H1 (cell line): ENCODE data around the gene SIGLEC7. TPM values are rescaled to one million over a fixed set of nuclear protein-coding genes. Genes with fewer than 3 reads are reported as not detected.

Experiments
- CTCF ChIA-PET: fragments of 300-600 bp; sonication (Branson Sonifier 250); formaldehyde crosslinking; loops from one replicate; lab custom pipeline; 2021; ENCODE audit not compliant: partially characterized antibody; lab: Charles Lee
- POLR2A ChIA-PET: fragments of 300-600 bp; sonication (Branson Sonifier 250); formaldehyde crosslinking; loops from one replicate; lab custom pipeline; 2021; ENCODE audit warnings: inconsistent platforms; ENCODE audit not compliant: partially characterized antibody; lab: Charles Lee
- DNase-seq, 2 experiments: peaks; one replicate each; pipeline versions ENCODE4 v3.0.0 to v3.0.0-alpha.2; 2010 to 2022; ENCODE audit warnings: low spot score in 2 of 2, low read depth in 1 of 2, mixed read lengths in 1 of 2
- FAIRE-seq: peaks from 2 replicates; lab custom pipeline; 2011; peaks lifted over from hg19 to GRCh38; lab: Jason Lieb, UNC
- H2AFZ ChIP-seq: 2 replicates; pipeline ENCODE4 v1.8.1; 2012; ENCODE audit warnings: low read length, inconsistent platforms
- H2AK5ac ChIP-seq: 2 replicates; pipeline ENCODE4 v1.6.1; 2013; ENCODE audit warnings: low read depth, low read length
- H2BK120ac ChIP-seq: replicated peaks from 2 replicates; pipeline ENCODE3; 2013; ENCODE audit warnings: low read depth, low read length, inconsistent platforms
- H2BK12ac ChIP-seq: 2 replicates; pipeline ENCODE4 v1.6.1; 2013; ENCODE audit warnings: low read depth, low read length
- H2BK15ac ChIP-seq: 2 replicates; pipeline ENCODE4 v1.6.1; 2013; ENCODE audit warnings: low read length
- H2BK20ac ChIP-seq: 2 replicates; pipeline ENCODE4 v1.6.1; 2013; ENCODE audit warnings: low read length
- H2BK5ac ChIP-seq: 2 replicates; pipeline ENCODE4 v1.6.1; 2013; ENCODE audit warnings: low read depth, low read length
- H3K14ac ChIP-seq: 2 replicates; pipeline ENCODE4 v1.6.1; 2013; ENCODE audit warnings: inconsistent platforms; ENCODE audit not compliant: insufficient read length
- H3K18ac ChIP-seq: 2 replicates; pipeline ENCODE4 v1.6.1; 2013; ENCODE audit warnings: low read length; ENCODE audit errors: extremely low read depth
- H3K23ac ChIP-seq: 2 replicates; pipeline ENCODE4 v1.6.1; 2013; ENCODE audit warnings: inconsistent platforms; ENCODE audit not compliant: insufficient read length
- H3K23me2 ChIP-seq: 2 replicates; pipeline ENCODE4 v1.6.1; 2013; ENCODE audit warnings: low read depth, low read length
- H3K27ac ChIP-seq: 2 replicates; pipeline ENCODE4 v1.6.1; 2011; ENCODE audit warnings: low read depth, low read length, inconsistent platforms
- H3K27me3 ChIP-seq, 4 experiments: replicated peaks in 1 of 4; 1 replicate in 1 of 4; 2 replicates in 3 of 4; pipeline versions ENCODE4 v1.6.1 to v1.8.1; 2011 to 2013; ENCODE audit warnings: low read length in 3 of 4, mild to moderate bottlenecking in 3 of 4, inconsistent platforms in 2 of 4, mixed read lengths in 2 of 4, moderate library complexity in 1 of 4; ENCODE audit not compliant: control insufficient read depth in 3 of 4, insufficient read depth in 3 of 4; ENCODE audit errors: extremely low read depth in 1 of 4
- H3K36me3 ChIP-seq, 4 experiments: 2 replicates each; pipeline versions ENCODE4 v1.6.1 to v1.8.1; 2011 to 2013; ENCODE audit warnings: mild to moderate bottlenecking in 4 of 4, low read length in 3 of 4, moderate library complexity in 2 of 4, control low read depth in 1 of 4, inconsistent platforms in 1 of 4; ENCODE audit not compliant: insufficient read depth in 4 of 4, control insufficient read depth in 2 of 4
- H3K4ac ChIP-seq: replicated peaks from 2 replicates; pipeline ENCODE3; 2013; ENCODE audit warnings: low read length, low read depth, mixed read lengths, inconsistent platforms; ENCODE audit not compliant: insufficient read length
- H3K4me1 ChIP-seq, 4 experiments: replicated peaks in 1 of 4; 1 replicate in 1 of 4; 2 replicates in 3 of 4; pipeline versions ENCODE4 v1.6.1 to v1.8.1; 2011 to 2013; ENCODE audit warnings: low read length in 3 of 4, inconsistent platforms in 2 of 4, mixed read lengths in 1 of 4; ENCODE audit not compliant: insufficient read depth in 4 of 4, control insufficient read depth in 3 of 4
- H3K4me2 ChIP-seq, 2 experiments: 2 replicates each; pipeline versions ENCODE4 v1.6.1 to v1.8.1; 2011 to 2013; ENCODE audit warnings: low read depth in 2 of 2, low read length in 2 of 2, control low read depth in 1 of 2, inconsistent platforms in 1 of 2, mild to moderate bottlenecking in 1 of 2; ENCODE audit not compliant: insufficient read depth in 1 of 2
- H3K4me3 ChIP-seq, 4 experiments: fragments of 200-600, 300-600 bp in 1 of 4; sonication (generic), shearing (Covaris generic), sonication (Bioruptor Twin) in 1 of 4; 2 replicates each; pipeline versions ENCODE4 v1.5.1 to v1.8.1; 2011 to 2016; ENCODE audit warnings: low read length in 4 of 4, low read depth in 3 of 4, control low read depth in 2 of 4, inconsistent platforms in 2 of 4, mild to moderate bottlenecking in 2 of 4, mixed read lengths in 1 of 4, moderate library complexity in 1 of 4; ENCODE audit not compliant: insufficient read depth in 2 of 4; ENCODE audit errors: extremely low read depth in 1 of 4
- H3K56ac ChIP-seq: replicated peaks from 2 replicates; pipeline ENCODE3; 2013; ENCODE audit warnings: low read depth, mild to moderate bottlenecking, mixed read lengths, low read length, inconsistent platforms; ENCODE audit not compliant: insufficient read length
- H3K79me1 ChIP-seq: 2 replicates; pipeline ENCODE4 v1.6.1; 2013; ENCODE audit warnings: low read depth, low read length, control low read depth
- H3K79me2 ChIP-seq, 2 experiments: 2 replicates each; pipeline versions ENCODE4 v1.6.1 to v1.8.1; 2012 to 2013; ENCODE audit warnings: low read length in 2 of 2, mild to moderate bottlenecking in 2 of 2, inconsistent platforms in 1 of 2; ENCODE audit not compliant: insufficient read depth in 2 of 2, control insufficient read depth in 1 of 2
- H3K9ac ChIP-seq, 4 experiments: replicated peaks in 1 of 4; 1 replicate in 1 of 4; 2 replicates in 3 of 4; pipeline versions ENCODE4 v1.6.1 to v1.8.1; 2011 to 2013; ENCODE audit warnings: low read depth in 3 of 4, low read length in 3 of 4, control low read depth in 2 of 4, mild to moderate bottlenecking in 2 of 4, moderate library complexity in 2 of 4, inconsistent platforms in 1 of 4; ENCODE audit errors: extremely low read depth in 1 of 4
- H3K9me3 ChIP-seq, 2 experiments: 2 replicates each; pipeline versions ENCODE4 v1.6.1 to v1.8.1; 2012 to 2013; ENCODE audit warnings: mild to moderate bottlenecking in 2 of 2, moderate library complexity in 2 of 2, control low read depth in 1 of 2, inconsistent platforms in 1 of 2, low read depth in 1 of 2, low read length in 1 of 2, mixed read lengths in 1 of 2; ENCODE audit not compliant: insufficient read depth in 2 of 2
- H4K20me1 ChIP-seq, 2 experiments: replicated peaks in 1 of 2; 2 replicates each; pipeline versions ENCODE3 to v1.8.1; 2011 to 2013; ENCODE audit warnings: inconsistent platforms in 2 of 2, low read length in 2 of 2, mild to moderate bottlenecking in 1 of 2; ENCODE audit not compliant: insufficient read depth in 2 of 2, control insufficient read depth in 1 of 2
- H4K5ac ChIP-seq: 2 replicates; pipeline ENCODE4 v1.6.1; 2013; ENCODE audit warnings: low read length, low read depth, mixed read lengths, inconsistent platforms; ENCODE audit not compliant: insufficient read length
- H4K8ac ChIP-seq: 2 replicates; pipeline ENCODE4 v1.8.0; 2013; ENCODE audit warnings: mild to moderate bottlenecking, moderate library complexity, low read length, inconsistent platforms; ENCODE audit not compliant: insufficient read depth; ENCODE audit errors: extremely low read depth
- H4K91ac ChIP-seq: replicated peaks from 2 replicates; pipeline ENCODE3; 2013; ENCODE audit warnings: low read length, mixed read lengths, inconsistent platforms; ENCODE audit not compliant: insufficient read length
- BACH1 ChIP-seq: IDR thresholded peaks from 2 replicates; pipeline ENCODE4 v1.6.1; 2012; ENCODE audit warnings: low read length, improper control_type of control experiment
- CHD1 ChIP-seq: IDR thresholded peaks from 2 replicates; pipeline ENCODE4 v1.6.1; 2012; ENCODE audit warnings: low read depth, low read length, improper control_type of control experiment
- RAD21 ChIP-seq, 2 experiments: IDR thresholded peaks in 1 of 2; conservative IDR thresholded peaks in 1 of 2; 2 replicates each; pipeline ENCODE4 v1.6.1; 2011; ENCODE audit warnings: low read depth in 2 of 2, low read length in 2 of 2, improper control_type of control experiment in 1 of 2, inconsistent platforms in 1 of 2, mild to moderate bottlenecking in 1 of 2, moderate library complexity in 1 of 2
- WGBS, 2 experiments: shearing (Covaris generic) in 1 of 2; methylation state at CpG; one replicate each; pipeline versions ENCODE4 v1.1.6 to v1.1.7; 2013 to 2015; ENCODE audit warnings: low lambda C conversion rate in 2 of 2, mixed read lengths in 2 of 2, inconsistent platforms in 1 of 2, low coverage in 1 of 2, missing lambda C conversion rate in 1 of 2; ENCODE audit not compliant: insufficient replicate concordance in 2 of 2, insufficient coverage in 1 of 2, insufficient read length in 1 of 2; ENCODE audit errors: extremely low coverage in 1 of 2, missing lambda C conversion rate in 1 of 2; 5-methylcytosine and 5-hydroxymethylcytosine counted together
- polyA plus RNA-seq, 7 experiments: library from polyadenylated mRNA; depleted of rRNA in 3 of 7; stranded (reverse) in 5 of 7; unstranded in 2 of 7; fragments of >200 nt in 5 of 7; fragments of 200-250 nt in 2 of 7; gene quantifications; 1 replicate in 5 of 7; 2 replicates in 1 of 7; 4 replicates in 1 of 7; pipeline versions ENCODE4 v1.2.1 to v1.2.3, GENCODE V29; 2011 to 2013; ENCODE audit warnings: missing spikeins in 2 of 7, mixed read lengths in 2 of 7
- total RNA-seq: library from RNA; stranded (reverse); fragmentation: NEBNext Ultra II Directional; extraction: Animal tissue kit (Norgen Biotek cat#: 25700); gene quantifications from 2 replicates; pipeline ENCODE4 v1.2.1, GENCODE V29; 2021

SIGLEC7 gene
- total and polyA plus RNA-seq, 2 of the 8 experiments (the other 6 are each of a cell fraction or from before 2014, with no cell fraction given), result not detected

DNA sequence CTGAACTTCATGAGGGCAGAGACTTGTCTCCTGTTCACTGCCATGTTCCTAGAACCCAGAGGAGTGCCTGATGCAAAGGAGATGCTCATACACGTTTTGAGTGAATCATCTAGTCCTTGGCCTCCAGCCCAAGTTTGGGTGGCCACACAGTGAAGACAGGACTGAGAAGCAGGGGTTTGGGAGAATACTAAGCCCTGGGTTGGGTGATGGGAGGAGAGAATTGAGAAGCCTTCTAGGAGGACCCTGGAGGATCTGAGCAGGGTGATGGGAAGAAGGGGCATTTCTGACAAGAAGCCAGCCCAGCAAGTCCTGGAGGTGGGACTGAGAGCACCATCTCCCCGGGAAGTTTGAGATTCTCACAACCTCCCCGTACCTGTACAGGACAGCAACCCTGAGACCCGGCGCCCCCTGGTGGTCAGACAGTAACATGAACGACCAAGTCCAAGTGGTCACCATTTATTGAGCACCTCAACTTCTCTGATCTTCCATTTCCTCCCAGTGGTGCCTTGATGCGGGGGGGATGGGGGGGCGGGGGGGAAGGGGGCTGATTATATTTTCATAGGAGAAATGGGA, 44.8 kb upstream of the SIGLEC7 start:
- CTCF ChIA-PET, result interaction anchor here (0.7 to 8.3 kb wide), 41 partner anchors 8 to 728 kb away, joined by 3 to 269 read pairs (median 5); partner anchors contain the start of genes KLK10, KLK11, KLK13 and KLK8
- peak; percentile 55 to 66 for TF ChIP-seq RAD21 (IDR thresholded peaks at IDR 0.05 in 1 of 2, conservative IDR thresholded peaks at IDR 0.05 in 1 of 2; ENCODE audit: low read depth in 2 of 2, low read length in 2 of 2)
- no peak for TF ChIP-seq BACH1
- TF ChIP-seq CHD1, result no peak

More for the DNA sequence above, 44.8 kb upstream of the SIGLEC7 start:
- Histone ChIP-seq H4K5ac (no peak overlapping the region), H3K23ac (no peak overlapping the region), H2BK120ac (no peak overlapping the region), H3K9me3 (no peaks in the 10 kb centered on the region), H3K27ac (no peak overlapping the region), H3K23me2 (no peaks in the 10 kb centered on the region), H3K4ac (no peak overlapping the region), H2BK5ac (no peak overlapping the region), H3K18ac (no peak overlapping the region), H4K20me1 (peaks cover 2 to 3% of the 10 kb centered on the region in 2 experiments), H3K27me3 (no peaks in the 10 kb centered on the region; a peak in 1 of 7 replicates), H3K4me2 (no peak overlapping the region), H3K4me1 (peaks cover 0 to 6% (median 2%) of the 10 kb centered on the region in 4 experiments; a peak in 4 of 7 replicates), H2BK12ac (no peak overlapping the region), H4K91ac (no peak overlapping the region), H2AFZ (no peak overlapping the region), H2BK15ac (no peak overlapping the region), H3K4me3 (no peak overlapping the region), H3K36me3 (no peaks in the 10 kb centered on the region; a peak in 3 of 8 replicates), H3K79me2 (no peaks in the 10 kb centered on the region), H3K9ac (no peak overlapping the region), H2BK20ac (no peak overlapping the region), H4K8ac (no peak overlapping the region), H3K56ac (no peak overlapping the region), H2AK5ac (no peak overlapping the region), H3K14ac (no peak overlapping the region), H3K79me1 (peaks cover 3% of the 10 kb centered on the region; the same call in 1 of the 2 replicates)
- peak in 1 of 2 experiments; percentile 89 for DNase-seq
- 18% methylated on average over 6 of the region's 8 CpGs; no CpG with 5 or more reads in 1 of the 2 experiments for WGBS, 2 experiments
- POLR2A ChIA-PET, result interaction anchor here (0.9 to 1.6 kb wide), 8 partner anchors 11 to 304 kb away, joined by 3 to 5 read pairs (median 4); partner anchors contain the start of genes CTU1, KLK10 and KLK11
- no peak for FAIRE-seq
